Stimulated activated CD8-positive, alpha-beta memory T cell treated with anti-CD3 and anti-CD28 coated beads, Interleukin-7, amount 100 ng/mL, for 1 hour (primary cell): ENCODE data around the gene DYRK2.

Experiments used
- DNase-seq, 2 donors: peaks; one replicate each; pipeline ENCODE4 v3.0.0-alpha.2; 2020; ENCODE audit warnings: low read depth in 2 of 2

DYRK2 gene

GRCh38 chr12:67646775-67647174 lies 1.8 kb upstream of the DYRK2 start:
- no peak for DNase-seq

- DNase-seq: no peak
Measured at GRCh38 chr12:67647181-67647798, 1.3 kb upstream of the DYRK2 start.

- no peak for DNase-seq
Measured at GRCh38 chr12:67647799-67648520, 585 bp upstream of the DYRK2 start.

- DNase-seq: no peak
Measured at GRCh38 chr12:67649261-67649569, 670 bp downstream of the DYRK2 start.

- DNase-seq: no peak
Measured at GRCh38 chr12:67649570-67650387, 1.2 kb downstream of the DYRK2 start.

GRCh38 chr12:67650388-67651131 lies 2.0 kb downstream of the DYRK2 start:
- no peak for DNase-seq

- no peak for DNase-seq
Measured at GRCh38 chr12:67651132-67651695, 2.7 kb downstream of the DYRK2 start.

- no peak for DNase-seq
Measured at GRCh38 chr12:67655829-67656228, 7.3 kb downstream of the DYRK2 start.

GRCh38 chr12:67656251-67656650 lies 7.7 kb downstream of the DYRK2 start:
- no peak for DNase-seq

- no peak for DNase-seq
Measured at GRCh38 chr12:67658486-67658885, 9.9 kb downstream of the DYRK2 start.

GRCh38 chr12:67659292-67659691 lies 10.7 kb downstream of the DYRK2 start:
- no peak for DNase-seq

- DNase-seq: no peak
Measured at GRCh38 chr12:67661311-67662021, 12.9 kb downstream of the DYRK2 start.

- no peak for DNase-seq
Measured at GRCh38 chr12:67662910-67663538, 14.5 kb downstream of the DYRK2 start.

GRCh38 chr12:67664171-67664570 lies 15.6 kb downstream of the DYRK2 start:
- no peak for DNase-seq

- no peak for DNase-seq
Measured at GRCh38 chr12:67665679-67666078, 17.1 kb downstream of the DYRK2 start.

GRCh38 chr12:67666605-67667004 lies 18.1 kb downstream of the DYRK2 start:
- DNase-seq: no peak

- no peak for DNase-seq
Measured at GRCh38 chr12:67667276-67668073, 18.9 kb downstream of the DYRK2 start.

GRCh38 chr12:67669217-67669933 lies 20.8 kb downstream of the DYRK2 start:
- DNase-seq: no peak

GRCh38 chr12:67669934-67670631 lies 21.5 kb downstream of the DYRK2 start:
- DNase-seq: no peak
